ENCODE data around the gene KIAA1217.

GRCh38 chr10:24541239-24541753 lies 332.4 kb downstream of the KIAA1217 start:
- TF ChIP-seq CTCF (conservative IDR thresholded peaks at IDR 0.05) (no peak), ZFX (IDR thresholded peaks at IDR 0.05) (no peak)
